ENCODE results near the gene RNF217.

The RNF217 gene

DNA sequence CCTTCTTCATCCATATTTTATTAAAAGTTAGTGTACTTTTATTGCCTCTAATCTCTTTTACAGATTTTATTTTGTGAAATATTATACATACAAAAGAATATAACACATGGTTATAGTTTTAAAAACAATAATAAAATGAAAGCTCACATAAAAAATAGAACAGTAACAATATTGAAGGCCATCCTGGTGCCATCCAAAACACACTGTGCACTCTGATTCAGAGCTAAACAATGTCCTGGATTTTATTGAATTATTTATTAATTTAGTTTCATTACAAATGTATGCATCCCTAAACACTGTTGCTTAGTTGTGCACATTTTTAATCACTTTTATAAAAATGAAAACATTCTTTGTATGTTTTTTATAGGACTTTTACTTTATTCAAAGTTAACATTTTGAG, 32.9 kb downstream of the RNF217 start:
- H3K4me3 Mint-ChIP-seq: no peak overlapping the region

GRCh38 chr6:124995645-124996325, 33.5 kb downstream of the RNF217 start:
- DNase-seq (ENCODE audit: low spot score in 2 of 2) (no peak), ATAC-seq (no peak)
- Mint-ChIP-seq H3K4me1 (no peaks in the 10 kb centered on the region), H3K36me3 (no peaks in the 10 kb centered on the region), H3K27ac (no peak overlapping the region), H3K4me3 (no peak overlapping the region), H3K9me3 (no peaks in the 10 kb centered on the region)

More for the DNA sequence above, 32.9 kb downstream of the RNF217 start:
- H3K4me1 Mint-ChIP-seq: no peaks in the 10 kb centered on the region
- no peak for ATAC-seq
- H3K36me3 Mint-ChIP-seq: no peaks in the 10 kb centered on the region
- no peak for DNase-seq (ENCODE audit: low spot score in 2 of 2)
- H3K27ac Mint-ChIP-seq: no peak overlapping the region
- no peaks in the 10 kb centered on the region for H3K9me3 Mint-ChIP-seq

- DNase-seq (ENCODE audit: low spot score in 2 of 2): no peak
- ATAC-seq: no peak
- Mint-ChIP-seq H3K9me3 (no peaks in the 10 kb centered on the region), H3K4me1 (no peaks in the 10 kb centered on the region), H3K27ac (no peak overlapping the region), H3K36me3 (no peaks in the 10 kb centered on the region), H3K4me3 (no peak overlapping the region)
Observed at GRCh38 chr6:124996411-124996810, 34.2 kb downstream of the RNF217 start.

GRCh38 chr6:124997196-124997875, 35.1 kb downstream of the RNF217 start:
- no peaks in the 10 kb centered on the region for H3K4me1 Mint-ChIP-seq
- ATAC-seq: no peak
- H3K4me3 Mint-ChIP-seq: no peak overlapping the region
- H3K36me3 Mint-ChIP-seq: no peaks in the 10 kb centered on the region
- DNase-seq (ENCODE audit: low spot score in 2 of 2): no peak
- no peak overlapping the region for H3K27ac Mint-ChIP-seq
- no peaks in the 10 kb centered on the region for H3K9me3 Mint-ChIP-seq

GRCh38 chr6:124999105-124999764, 37.0 kb downstream of the RNF217 start:
- no peaks in the 10 kb centered on the region for H3K9me3 Mint-ChIP-seq
- H3K27ac Mint-ChIP-seq: no peak overlapping the region
- H3K4me3 Mint-ChIP-seq: no peak overlapping the region

DNA sequence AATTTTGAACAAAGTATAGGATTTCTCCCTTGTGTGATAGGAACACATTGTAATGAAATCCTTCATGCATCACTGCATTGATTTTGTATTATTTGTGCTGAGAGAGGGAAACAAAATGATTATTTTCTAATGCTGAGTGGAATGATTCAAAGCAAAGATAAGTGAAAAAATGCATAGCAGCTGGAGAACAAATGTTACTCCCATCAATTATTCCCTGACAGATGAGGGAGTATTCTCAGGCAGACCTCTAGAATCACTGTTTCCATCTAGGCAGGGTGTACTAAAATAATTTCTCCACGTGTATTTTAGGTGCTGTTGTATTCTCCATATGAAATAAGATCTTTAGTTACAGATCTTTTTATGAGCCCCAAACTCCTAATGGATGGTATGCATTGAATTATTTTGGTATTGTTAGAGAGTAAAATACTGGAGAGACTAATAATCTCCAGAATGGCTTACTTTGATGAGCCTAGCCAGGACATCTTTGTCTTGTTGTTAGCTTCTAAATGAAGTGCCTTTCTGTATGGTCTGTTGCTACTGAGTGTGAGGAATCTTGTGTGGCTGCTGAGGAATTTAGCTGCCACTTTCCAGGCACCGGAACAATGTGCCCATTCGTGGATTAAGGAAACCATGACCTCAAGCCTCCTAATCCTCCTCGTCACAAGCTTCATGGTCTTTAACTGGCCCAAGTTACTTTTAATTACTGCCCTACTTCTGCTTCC, 39.6 kb downstream of the RNF217 start:
- ATAC-seq (no peak), DNase-seq (ENCODE audit: low spot score in 2 of 2) (no peak)
- Mint-ChIP-seq H3K36me3 (no peaks in the 10 kb centered on the region), H3K4me3 (no peak overlapping the region), H3K4me1 (no peaks in the 10 kb centered on the region), H3K27ac (no peak overlapping the region), H3K9me3 (no peaks in the 10 kb centered on the region)

More at GRCh38 chr6:124999105-124999764, 37.0 kb downstream of the RNF217 start:
- Mint-ChIP-seq H3K4me1 (no peaks in the 10 kb centered on the region), H3K36me3 (no peaks in the 10 kb centered on the region)
- no peak for DNase-seq (ENCODE audit: low spot score in 2 of 2)
- no peak for ATAC-seq

- Mint-ChIP-seq H3K9me3 (no peaks in the 10 kb centered on the region), H3K36me3 (no peaks in the 10 kb centered on the region), H3K27ac (no peak overlapping the region), H3K4me3 (no peak overlapping the region), H3K4me1 (no peaks in the 10 kb centered on the region)
- DNase-seq (ENCODE audit: low spot score in 2 of 2) (no peak), ATAC-seq (no peak)
Observed at GRCh38 chr6:125002406-125002741, 40.1 kb downstream of the RNF217 start.

DNA sequence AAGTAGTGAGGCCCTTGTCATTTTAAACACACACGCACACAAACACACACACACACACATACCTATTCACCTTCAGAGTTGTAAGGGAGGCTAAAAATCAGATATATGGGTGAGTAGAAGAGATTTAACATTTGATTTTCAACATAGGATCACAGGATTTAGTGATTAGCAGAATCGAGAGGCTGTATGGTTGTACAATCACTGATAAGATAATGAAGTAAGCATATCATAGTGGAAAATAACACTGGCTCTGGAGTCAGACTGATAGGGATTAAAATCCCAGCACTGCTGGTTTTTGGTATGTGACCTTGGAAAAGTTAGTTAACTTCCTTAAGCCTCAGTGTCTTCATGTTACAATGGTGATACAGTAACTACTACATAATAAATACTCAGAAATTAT, 40.8 kb downstream of the RNF217 start:
- H3K9me3 Mint-ChIP-seq: no peaks in the 10 kb centered on the region
- H3K4me3 Mint-ChIP-seq: no peak overlapping the region
- H3K4me1 Mint-ChIP-seq: no peaks in the 10 kb centered on the region
- H3K36me3 Mint-ChIP-seq: no peaks in the 10 kb centered on the region
- no peak for ATAC-seq
- no peak for DNase-seq (ENCODE audit: low spot score in 2 of 2)
- no peak overlapping the region for H3K27ac Mint-ChIP-seq

DNA sequence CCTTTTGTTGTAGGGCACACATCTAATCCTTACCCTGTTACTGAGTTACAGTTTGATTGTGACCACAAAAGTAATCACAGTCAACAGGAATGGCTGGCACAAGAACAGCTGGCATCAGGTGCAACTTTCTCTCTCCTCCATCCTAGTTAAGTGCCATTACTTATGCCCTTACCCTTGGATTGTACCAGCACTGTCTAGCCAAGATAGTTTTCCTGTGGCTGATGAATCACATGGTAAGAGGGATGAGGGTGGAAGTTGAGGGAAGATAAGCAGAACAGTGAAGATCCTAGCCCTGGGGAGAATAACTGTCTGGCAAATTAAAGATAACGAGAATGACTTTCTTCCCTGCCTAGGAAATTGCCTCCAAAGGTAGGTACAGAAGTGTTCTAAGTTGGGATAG, 42.0 kb downstream of the RNF217 start:
- no peak overlapping the region for H3K4me3 Mint-ChIP-seq
- DNase-seq (ENCODE audit: low spot score in 2 of 2) (no peak), ATAC-seq (no peak)
- H3K4me1 Mint-ChIP-seq: no peaks in the 10 kb centered on the region
- no peaks in the 10 kb centered on the region for H3K9me3 Mint-ChIP-seq
- H3K36me3 Mint-ChIP-seq: no peaks in the 10 kb centered on the region
- H3K27ac Mint-ChIP-seq: no peak overlapping the region

- no peak overlapping the region for H3K4me3 Mint-ChIP-seq
- no peak overlapping the region for H3K27ac Mint-ChIP-seq
- DNase-seq (ENCODE audit: low spot score in 2 of 2) (no peak), ATAC-seq (no peak)
- no peaks in the 10 kb centered on the region for H3K4me1 Mint-ChIP-seq
- no peaks in the 10 kb centered on the region for H3K36me3 Mint-ChIP-seq
- H3K9me3 Mint-ChIP-seq: no peaks in the 10 kb centered on the region
Observed at GRCh38 chr6:125004797-125005595, 42.8 kb downstream of the RNF217 start.

- no peak for DNase-seq (ENCODE audit: low spot score in 2 of 2)
- H3K4me3 Mint-ChIP-seq: no peak overlapping the region
- H3K36me3 Mint-ChIP-seq: no peaks in the 10 kb centered on the region
- no peaks in the 10 kb centered on the region for H3K9me3 Mint-ChIP-seq
- ATAC-seq: no peak
- H3K4me1 Mint-ChIP-seq: no peaks in the 10 kb centered on the region
- H3K27ac Mint-ChIP-seq: no peak overlapping the region
Observed at GRCh38 chr6:125008261-125008703, 46.0 kb downstream of the RNF217 start.

- no peaks in the 10 kb centered on the region for H3K9me3 Mint-ChIP-seq
- ATAC-seq (no peak), DNase-seq (ENCODE audit: low spot score in 2 of 2) (no peak)
- H3K4me1 Mint-ChIP-seq: no peaks in the 10 kb centered on the region
- no peak overlapping the region for H3K27ac Mint-ChIP-seq
- no peaks in the 10 kb centered on the region for H3K36me3 Mint-ChIP-seq
- H3K4me3 Mint-ChIP-seq: no peak overlapping the region
Observed at GRCh38 chr6:125008957-125009356, 46.7 kb downstream of the RNF217 start.

DNA sequence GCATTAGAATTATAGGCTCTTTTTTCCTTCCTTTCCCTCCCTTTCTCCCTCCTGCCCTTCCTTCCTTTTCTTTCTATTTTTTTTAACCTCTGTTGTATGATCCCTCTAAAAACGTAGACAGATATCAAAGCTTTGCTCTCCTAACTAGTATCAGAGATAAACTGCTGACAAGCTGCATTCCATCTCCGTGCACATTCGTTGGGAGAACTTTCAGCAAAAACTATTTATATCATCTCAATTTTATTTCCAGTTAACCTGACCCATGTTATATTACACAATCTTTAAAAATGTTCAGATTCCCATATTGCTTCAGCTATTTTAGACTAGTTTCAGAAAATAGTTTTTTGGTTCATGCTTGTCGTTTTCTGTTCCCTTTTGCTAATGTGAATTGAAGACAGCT, 47.3 kb downstream of the RNF217 start:
- no peaks in the 10 kb centered on the region for H3K36me3 Mint-ChIP-seq
- DNase-seq (ENCODE audit: low spot score in 2 of 2): no peak
- H3K27ac Mint-ChIP-seq: no peak overlapping the region
- H3K4me3 Mint-ChIP-seq: no peak overlapping the region
- no peaks in the 10 kb centered on the region for H3K4me1 Mint-ChIP-seq
- ATAC-seq: no peak
- H3K9me3 Mint-ChIP-seq: no peaks in the 10 kb centered on the region

DNA sequence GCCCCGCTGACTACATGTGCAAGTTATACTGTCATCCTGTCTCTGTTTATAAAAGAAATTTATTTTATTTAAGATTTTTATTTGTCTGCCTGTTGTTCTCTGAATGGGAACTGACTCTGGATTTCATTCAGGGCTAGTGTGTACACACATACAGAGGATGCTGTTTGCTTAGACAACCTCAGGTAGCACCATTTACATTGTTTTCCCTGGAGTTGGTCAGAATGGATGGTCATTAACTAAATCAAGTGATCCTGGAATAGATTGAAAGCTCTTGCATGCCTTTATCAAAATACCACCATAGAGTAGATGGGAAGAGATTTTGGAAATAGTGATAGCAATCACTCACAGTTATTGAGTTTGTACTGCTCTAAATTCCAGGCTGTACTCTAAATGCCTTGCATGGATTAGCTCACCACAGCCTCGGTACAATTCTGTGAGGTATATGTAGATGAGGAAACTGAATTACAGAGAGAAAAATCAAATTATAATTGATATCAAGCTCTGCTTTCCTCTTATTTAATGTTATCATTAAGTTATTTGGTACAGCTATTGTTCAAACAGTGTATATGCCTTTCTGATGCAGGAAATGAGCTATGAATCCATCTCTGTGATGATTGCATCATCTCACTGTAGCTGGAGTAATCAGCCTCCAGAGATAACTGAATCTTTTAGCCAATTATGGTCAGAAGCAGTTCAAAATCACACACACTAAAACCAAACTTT, 51.9 kb downstream of the RNF217 start:
- H3K4me3 Mint-ChIP-seq: no peak overlapping the region
- no peaks in the 10 kb centered on the region for H3K36me3 Mint-ChIP-seq
- no peaks in the 10 kb centered on the region for H3K4me1 Mint-ChIP-seq
- H3K27ac Mint-ChIP-seq: no peak overlapping the region
- ATAC-seq (no peak), DNase-seq (ENCODE audit: low spot score in 2 of 2) (no peak)
- H3K9me3 Mint-ChIP-seq: no peaks in the 10 kb centered on the region

Measured in stimulated activated effector memory CD8-positive, alpha-beta T cell treated with anti-CD3 and anti-CD28 coated beads, Interleukin-12 subunit alpha, Interleukin-12 subunit beta, amount 100 ng/mL, for 72 hours (primary cell).